Measurements from ENCODE around the gene ANXA11.

DNA sequence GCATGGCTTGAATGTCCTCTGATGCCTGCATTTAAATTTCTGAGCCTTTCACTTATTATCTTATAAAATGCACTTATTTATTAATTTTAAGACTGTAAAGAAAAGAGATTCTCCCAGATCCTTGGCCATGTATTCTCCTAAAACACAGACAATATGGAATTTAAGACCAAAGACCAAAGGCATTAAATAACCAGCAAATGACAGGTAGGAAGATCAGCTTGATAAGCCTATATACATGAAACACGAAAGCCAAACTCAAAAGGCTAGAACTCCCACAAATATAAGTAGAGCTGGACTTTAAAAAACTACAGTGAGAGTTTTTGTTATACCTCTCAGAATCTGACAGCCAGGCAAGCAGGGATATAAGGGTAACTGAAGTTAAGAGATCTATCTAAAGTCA lies 5.1 kb downstream of the ANXA11 start:
- TF ChIP-seq, protein P1, sequence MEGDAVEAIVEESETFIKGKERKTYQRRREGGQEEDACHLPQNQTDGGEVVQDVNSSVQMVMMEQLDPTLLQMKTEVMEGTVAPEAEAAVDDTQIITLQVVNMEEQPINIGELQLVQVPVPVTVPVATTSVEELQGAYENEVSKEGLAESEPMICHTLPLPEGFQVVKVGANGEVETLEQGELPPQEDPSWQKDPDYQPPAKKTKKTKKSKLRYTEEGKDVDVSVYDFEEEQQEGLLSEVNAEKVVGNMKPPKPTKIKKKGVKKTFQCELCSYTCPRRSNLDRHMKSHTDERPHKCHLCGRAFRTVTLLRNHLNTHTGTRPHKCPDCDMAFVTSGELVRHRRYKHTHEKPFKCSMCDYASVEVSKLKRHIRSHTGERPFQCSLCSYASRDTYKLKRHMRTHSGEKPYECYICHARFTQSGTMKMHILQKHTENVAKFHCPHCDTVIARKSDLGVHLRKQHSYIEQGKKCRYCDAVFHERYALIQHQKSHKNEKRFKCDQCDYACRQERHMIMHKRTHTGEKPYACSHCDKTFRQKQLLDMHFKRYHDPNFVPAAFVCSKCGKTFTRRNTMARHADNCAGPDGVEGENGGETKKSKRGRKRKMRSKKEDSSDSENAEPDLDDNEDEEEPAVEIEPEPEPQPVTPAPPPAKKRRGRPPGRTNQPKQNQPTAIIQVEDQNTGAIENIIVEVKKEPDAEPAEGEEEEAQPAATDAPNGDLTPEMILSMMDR (conservative IDR thresholded peaks at IDR 0.05; ENCODE audit: low read depth in 2 of 2): no peak
- no peak for TF ChIP-seq POLR2AphosphoS5 (IDR thresholded peaks at IDR 0.05; ENCODE audit: low read depth)
- no peak for TF ChIP-seq NANOG (IDR thresholded peaks at IDR 0.05; ENCODE audit: borderline replicate concordance)
- TF ChIP-seq, protein P2, sequence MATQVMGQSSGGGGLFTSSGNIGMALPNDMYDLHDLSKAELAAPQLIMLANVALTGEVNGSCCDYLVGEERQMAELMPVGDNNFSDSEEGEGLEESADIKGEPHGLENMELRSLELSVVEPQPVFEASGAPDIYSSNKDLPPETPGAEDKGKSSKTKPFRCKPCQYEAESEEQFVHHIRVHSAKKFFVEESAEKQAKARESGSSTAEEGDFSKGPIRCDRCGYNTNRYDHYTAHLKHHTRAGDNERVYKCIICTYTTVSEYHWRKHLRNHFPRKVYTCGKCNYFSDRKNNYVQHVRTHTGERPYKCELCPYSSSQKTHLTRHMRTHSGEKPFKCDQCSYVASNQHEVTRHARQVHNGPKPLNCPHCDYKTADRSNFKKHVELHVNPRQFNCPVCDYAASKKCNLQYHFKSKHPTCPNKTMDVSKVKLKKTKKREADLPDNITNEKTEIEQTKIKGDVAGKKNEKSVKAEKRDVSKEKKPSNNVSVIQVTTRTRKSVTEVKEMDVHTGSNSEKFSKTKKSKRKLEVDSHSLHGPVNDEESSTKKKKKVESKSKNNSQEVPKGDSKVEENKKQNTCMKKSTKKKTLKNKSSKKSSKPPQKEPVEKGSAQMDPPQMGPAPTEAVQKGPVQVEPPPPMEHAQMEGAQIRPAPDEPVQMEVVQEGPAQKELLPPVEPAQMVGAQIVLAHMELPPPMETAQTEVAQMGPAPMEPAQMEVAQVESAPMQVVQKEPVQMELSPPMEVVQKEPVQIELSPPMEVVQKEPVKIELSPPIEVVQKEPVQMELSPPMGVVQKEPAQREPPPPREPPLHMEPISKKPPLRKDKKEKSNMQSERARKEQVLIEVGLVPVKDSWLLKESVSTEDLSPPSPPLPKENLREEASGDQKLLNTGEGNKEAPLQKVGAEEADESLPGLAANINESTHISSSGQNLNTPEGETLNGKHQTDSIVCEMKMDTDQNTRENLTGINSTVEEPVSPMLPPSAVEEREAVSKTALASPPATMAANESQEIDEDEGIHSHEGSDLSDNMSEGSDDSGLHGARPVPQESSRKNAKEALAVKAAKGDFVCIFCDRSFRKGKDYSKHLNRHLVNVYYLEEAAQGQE (IDR thresholded peaks at IDR 0.05; ENCODE audit: unreplicated experiment): no peak
- no peak for TF ChIP-seq EZH2phosphoT487 (IDR thresholded peaks at IDR 0.05; ENCODE audit: unreplicated experiment)
- TF ChIP-seq EZH2 (IDR thresholded peaks at IDR 0.05; ENCODE audit: low read depth, unreplicated experiment): no peak
- TF ChIP-seq STAT1 (IDR thresholded peaks at IDR 0.05; ENCODE audit: unreplicated experiment): no peak

Data from GM23338 (cell line).